ENCODE data around the gene MUC13.

DNA sequence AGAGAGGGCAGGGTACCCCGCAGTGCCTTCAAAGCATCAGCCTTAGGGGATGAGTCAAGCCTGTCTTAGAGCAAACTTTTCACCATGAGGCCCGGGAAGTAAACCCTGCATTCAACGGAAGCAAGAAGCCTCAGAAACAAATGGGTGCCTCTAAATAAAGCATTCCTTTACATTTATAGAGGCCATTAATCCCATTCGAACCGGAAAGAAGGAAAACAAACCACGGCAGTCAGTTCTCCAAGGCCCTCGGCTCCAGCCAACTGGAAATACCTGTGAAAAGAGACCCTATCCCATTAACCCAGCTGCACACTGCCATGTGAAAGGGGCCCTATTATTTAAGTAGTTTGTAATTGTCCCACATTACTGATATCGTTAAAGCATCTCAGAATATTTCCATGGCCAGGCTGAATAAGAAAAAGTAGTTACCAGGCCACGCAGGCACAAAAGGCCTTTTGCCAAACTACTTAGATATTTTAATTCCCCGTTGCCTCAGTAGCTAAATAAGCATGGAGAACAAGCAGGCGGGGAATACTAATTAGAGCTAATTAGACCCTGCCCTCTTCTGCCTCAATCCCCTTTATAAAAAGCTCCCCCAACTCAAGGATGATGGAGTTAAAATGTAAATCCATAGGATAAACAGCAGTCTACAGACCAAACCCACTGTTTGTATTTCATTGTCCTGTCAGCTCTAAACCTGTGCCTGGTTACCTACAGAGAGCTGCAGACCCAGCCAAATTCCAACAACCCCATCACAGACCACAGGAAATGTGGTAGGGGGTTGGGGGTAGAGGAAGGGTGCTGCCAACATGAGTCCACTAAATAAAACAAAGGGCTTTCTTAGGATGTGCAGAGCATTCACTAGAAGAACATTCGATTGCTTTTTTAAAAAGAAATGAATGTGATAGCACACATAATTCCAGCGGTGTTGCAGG lies 51.5 kb downstream of the MUC13 start:
- no peak for TF ChIP-seq GTF2I (CRISPR knock-in tag; conservative IDR thresholded peaks at IDR 0.05)
- TF ChIP-seq, protein P1, sequence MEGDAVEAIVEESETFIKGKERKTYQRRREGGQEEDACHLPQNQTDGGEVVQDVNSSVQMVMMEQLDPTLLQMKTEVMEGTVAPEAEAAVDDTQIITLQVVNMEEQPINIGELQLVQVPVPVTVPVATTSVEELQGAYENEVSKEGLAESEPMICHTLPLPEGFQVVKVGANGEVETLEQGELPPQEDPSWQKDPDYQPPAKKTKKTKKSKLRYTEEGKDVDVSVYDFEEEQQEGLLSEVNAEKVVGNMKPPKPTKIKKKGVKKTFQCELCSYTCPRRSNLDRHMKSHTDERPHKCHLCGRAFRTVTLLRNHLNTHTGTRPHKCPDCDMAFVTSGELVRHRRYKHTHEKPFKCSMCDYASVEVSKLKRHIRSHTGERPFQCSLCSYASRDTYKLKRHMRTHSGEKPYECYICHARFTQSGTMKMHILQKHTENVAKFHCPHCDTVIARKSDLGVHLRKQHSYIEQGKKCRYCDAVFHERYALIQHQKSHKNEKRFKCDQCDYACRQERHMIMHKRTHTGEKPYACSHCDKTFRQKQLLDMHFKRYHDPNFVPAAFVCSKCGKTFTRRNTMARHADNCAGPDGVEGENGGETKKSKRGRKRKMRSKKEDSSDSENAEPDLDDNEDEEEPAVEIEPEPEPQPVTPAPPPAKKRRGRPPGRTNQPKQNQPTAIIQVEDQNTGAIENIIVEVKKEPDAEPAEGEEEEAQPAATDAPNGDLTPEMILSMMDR (IDR thresholded peaks at IDR 0.05): no peak

Measured in WTC11 (cell line).